Fibroblast of gingiva (primary cell): ENCODE results near the gene TNFAIP3.
A peak's percentile ranks its signal among the peaks of the same experiment; 100 is the strongest.

Experiments used
- DNase-seq: peaks from one replicate; pipeline ENCODE4 v3.0.0-alpha.2; 2011; ENCODE audit warnings: low read depth

Gene TNFAIP3

GRCh38 chr6:137923866-137924653 is 57.0 kb downstream of the TNFAIP3 start:
- DNase-seq: peak; percentile 31

GRCh38 chr6:137925141-137925698 is 58.2 kb downstream of the TNFAIP3 start:
- DNase-seq: no peak

GRCh38 chr6:137926207-137926731 is 59.2 kb downstream of the TNFAIP3 start:
- peak; percentile 90 for DNase-seq

GRCh38 chr6:137926985-137927384 is 59.9 kb downstream of the TNFAIP3 start:
- no peak for DNase-seq

- no peak for DNase-seq
These were observed 60.7 kb downstream of the TNFAIP3 start for GRCh38 chr6:137927777-137928218.

GRCh38 chr6:137928286-137928685 is 61.2 kb downstream of the TNFAIP3 start:
- DNase-seq: no peak

- DNase-seq: peak; percentile 4
These were observed 64.9 kb downstream of the TNFAIP3 start for GRCh38 chr6:137931849-137932465.
